Heart left ventricle (tissue), 16 donors: Measurements from ENCODE around the gene ELOA. TPM values are rescaled to one million over a fixed set of nuclear protein-coding genes. Genes with fewer than 3 reads are reported as not detected.
"Not testable (repeated sequence)": the region's sequence is repeated elsewhere in the genome, so short reads cannot be mapped to it uniquely, and the experiment has no call there.

Experiments
- ATAC-seq, 4 donors: fragments of 200-7000 bp; cut with Tn5 transposase; one replicate each; pipeline ENCODE4 v1.9.1; 2020 to 2022; ENCODE audit warnings: moderate library complexity in 4 of 4, mild to moderate bottlenecking in 3 of 4, moderate number of reproducible peaks in 1 of 4
- DNase-seq, 5 donors: peaks; one replicate each; pipeline ENCODE4 v3.0.0-alpha.2; 2020
- H3K27ac ChIP-seq, 12 donors: fragments of 200-600 bp; sonication (generic) in 4 of 12; one replicate each; pipeline versions ENCODE4 v1.5.0 to v1.8.0; 2016 to 2022; ENCODE audit warnings: mild to moderate bottlenecking in 2 of 12
- H3K27me3 ChIP-seq, 9 donors: fragments of 200-600 bp; sonication (generic) in 2 of 9; one replicate each; pipeline versions ENCODE4 v1.5.1 to v1.8.0; 2016 to 2022; ENCODE audit warnings: mild to moderate bottlenecking in 3 of 9
- H3K36me3 ChIP-seq, 9 donors: fragments of 200-600 bp; sonication (generic) in 2 of 9; one replicate each; pipeline versions ENCODE4 v1.5.0 to v1.8.0; 2018 to 2022; ENCODE audit warnings: mild to moderate bottlenecking in 2 of 9
- H3K4me1 ChIP-seq, 12 donors: fragments of 200-600 bp; sonication (generic) in 4 of 12; one replicate each; pipeline versions ENCODE4 v1.5.0 to v1.8.0; 2016 to 2022; ENCODE audit warnings: mild to moderate bottlenecking in 3 of 12
- H3K4me3 ChIP-seq, 12 donors: fragments of 200-600 bp; sonication (generic) in 4 of 12; one replicate each; pipeline versions ENCODE4 v1.5.0 to v1.8.0; 2017 to 2022; ENCODE audit warnings: mild to moderate bottlenecking in 9 of 12, moderate library complexity in 4 of 12
- H3K9me3 ChIP-seq, 12 donors: fragments of 200-600 bp; sonication (generic) in 4 of 12; one replicate each; pipeline versions ENCODE4 v1.5.0 to v1.8.0; 2016 to 2022; ENCODE audit warnings: mild to moderate bottlenecking in 1 of 12
- CTCF ChIP-seq, 12 donors: fragments of 200-600 bp; sonication (generic) in 4 of 12; IDR thresholded peaks; one replicate each; pipeline versions ENCODE4 v1.5.0 to v1.8.0; 2018 to 2022; ENCODE audit warnings: antibody characterized with exemption in 12 of 12, mild to moderate bottlenecking in 5 of 12
- POLR2A ChIP-seq, 2 donors: fragments of 450-650 bp; IDR thresholded peaks; one replicate each; pipeline ENCODE4 v1.6.1; 2017; ENCODE audit warnings: antibody characterized with exemption in 2 of 2, mild to moderate bottlenecking in 2 of 2, moderate library complexity in 2 of 2
- WGBS, 4 donors: extraction: QIAGEN DNeasy Blood & Tissue Kit in 2 of 4; methylation state at CpG; one replicate each; pipeline versions ENCODE4 v1.1.5 to v1.1.7; 2013 to 2018; 5-methylcytosine and 5-hydroxymethylcytosine counted together
- intact Hi-C, 10 donors: fragments of 100-400 bp; cut with DNase I; formaldehyde crosslinking; loops; one replicate each; pipeline versions ENCODE4 v1.11.1 to v1.14.2; 2022
- polyA plus RNA-seq, 2 donors: library from polyadenylated mRNA; stranded (reverse); fragments of 200-250 nt; gene quantifications; one replicate each; pipeline ENCODE4 v1.2.3, GENCODE V29; 2013
- total RNA-seq, 9 donors: library from RNA; depleted of rRNA in 2 of 9; stranded (reverse); fragments of >200 nt in 2 of 9; fragmentation: NEBNext Ultra II Directional in 3 of 9; extraction: Animal tissue kit (Norgen Biotek cat#: 25700) in 3 of 9; gene quantifications; one replicate each; pipeline versions ENCODE4 v1.1.0 to v1.2.4, GENCODE V29; 2016 to 2023
- donor health status: ischemic (EF 13 %, LVEDD 7.1; RV severe dilation, severe dysfunction).
- donor health status: healthy with polysubstance abuse.
- donor health status: DM: no; HTN: yes; CAD: no.
- donor health status: DM: no; HTN: no; CAD: no.
- donor health status: ischemic (EF 25% LVEDD 6.9; RV normal size, moderate dysfunction).
- donor health status: ischemic (EF 25% LVEDD 5.7; RV mildly dilated, moderate dysfunction).
- donor health status: healthy.
- donor health status: DM: yes; HTN: yes; CAD: no.
- donor health status: ischemic (EF 35%, LVEDD 5.7; RV mildly dilated, moderate dysfunction).
- donor health status: nonischemic (EF 11% LVEDD 7.7; RV severe dilation, severe dysfunction).
- donor health status: DM: yes; HTN: yes; CAD: no.
- donor health status: PGD.
- donor health status: ischemic (EF 29% LVEDD 5.4; RV normal size, mild dysfunction).
- donor health status: nonischemic (EF 23%, LVEDD 6.1; RV moderate dilation, normal function).

Gene ELOA
- total and polyA plus RNA-seq, 11 donors: 11.3 to 45.8 (median 34.0) TPM

GRCh38 chr1:23792151-23792945 is 49.1 kb downstream of the ELOA start:
- peak in 1 of 5 donors; percentile 36 for DNase-seq
- Histone ChIP-seq H3K9me3 (no peaks in the 10 kb centered on the region), H3K27me3 (no peaks in the 10 kb centered on the region), H3K27ac (peak overlapping the region in 5 of 12 donors; percentile 24 to 87 (median 59)), H3K36me3 (peaks cover 0 to 53% (median 29%) of the 10 kb centered on the region in 9 donors), H3K4me3 (peak overlapping the region in 10 of 12 donors; percentile 48 to 90 (median 78)), H3K4me1 (peaks cover 4 to 40% (median 27%) of the 10 kb centered on the region in 12 donors)
- ATAC-seq: no peak
- TF ChIP-seq POLR2A (IDR thresholded peaks at IDR 0.05) (no peak), CTCF (IDR thresholded peaks at IDR 0.05) (no peak)
- WGBS, 4 donors: 60 to 69% (median 68%) methylated on average over 19 of the region's 19 CpGs
- intact Hi-C loops: no loop called here

GRCh38 chr1:23793018-23793781 is 49.9 kb downstream of the ELOA start:
- peaks cover 0 to 53% (median 21%) of the 10 kb centered on the region in 9 donors for H3K36me3 ChIP-seq
- peak overlapping the region in 1 of 12 donors; percentile 28 for H3K27ac ChIP-seq
- 60 to 83% (median 63%) methylated on average over 11 to 16 of the region's 16 CpGs for WGBS, 4 donors
- no peaks in the 10 kb centered on the region for H3K9me3 ChIP-seq
- intact Hi-C loops: no loop called here
- no peak for TF ChIP-seq CTCF (IDR thresholded peaks at IDR 0.05)
- TF ChIP-seq POLR2A (IDR thresholded peaks at IDR 0.05): no peak
- peak; percentile 8 to 46 (median 24) for ATAC-seq
- H3K4me3 ChIP-seq: peak overlapping the region in 1 of 12 donors; percentile 15
- H3K4me1 ChIP-seq: peaks cover 4 to 40% (median 27%) of the 10 kb centered on the region in 12 donors
- DNase-seq: peak in 4 of 5 donors; percentile 46 to 70 (median 56)
- H3K27me3 ChIP-seq: no peaks in the 10 kb centered on the region

GRCh38 chr1:23793861-23794731 is 50.8 kb downstream of the ELOA start:
- H3K4me3 ChIP-seq: no peak overlapping the region
- H3K27ac ChIP-seq: no peak overlapping the region
- intact Hi-C loops: no loop called here
- no peaks in the 10 kb centered on the region for H3K27me3 ChIP-seq
- peaks cover 4 to 44% (median 29%) of the 10 kb centered on the region in 12 donors for H3K4me1 ChIP-seq
- 73 to 80% (median 74%) methylated on average over 5 to 21 of the region's 21 CpGs for WGBS, 4 donors
- TF ChIP-seq POLR2A (IDR thresholded peaks at IDR 0.05): no peak
- no peak for TF ChIP-seq CTCF (IDR thresholded peaks at IDR 0.05)
- ATAC-seq (no peak), DNase-seq (no peak)
- H3K36me3 ChIP-seq: peaks cover 0 to 51% (median 13%) of the 10 kb centered on the region in 9 donors
- H3K9me3 ChIP-seq: no peaks in the 10 kb centered on the region

- H3K4me3 ChIP-seq, DNase-seq, intact Hi-C loops, ATAC-seq, H3K27ac ChIP-seq, H3K27me3 ChIP-seq, H3K9me3 ChIP-seq: not testable (repeated sequence)
- WGBS, 4 donors: 72 to 85% (median 80%) methylated on average over 6 to 9 of the region's 9 CpGs
- Histone ChIP-seq H3K4me1 (peaks cover 7 to 51% (median 35%) of the 10 kb centered on the region in 12 donors), H3K36me3 (peaks cover 0 to 51% (median 13%) of the 10 kb centered on the region in 9 donors)
Measured at GRCh38 chr1:23794732-23795182, 51.5 kb downstream of the ELOA start.
